Neuronal stem cell (in vitro differentiated cells): ENCODE data around the gene C3orf52.

ENCODE experiments used
- DNase-seq: peaks from one replicate; pipeline ENCODE4 v3.0.0-alpha.2; 2013; ENCODE audit warnings: low spot score
- H2AFZ ChIP-seq: one replicate; pipeline ENCODE4 v1.6.1; 2013; ENCODE audit warnings: mild to moderate bottlenecking, low read length, inconsistent platforms
- H2AK5ac ChIP-seq: 2 replicates; pipeline ENCODE4 v1.6.1; 2013; ENCODE audit warnings: low read depth, mild to moderate bottlenecking, inconsistent platforms, low read length, moderate library complexity, mixed read lengths
- H2BK120ac ChIP-seq: 2 replicates; pipeline ENCODE4 v1.6.1; 2013; ENCODE audit warnings: low read depth, mild to moderate bottlenecking, inconsistent platforms, low read length, moderate library complexity, mixed read lengths
- H2BK12ac ChIP-seq: one replicate; pipeline ENCODE4 v1.6.1; 2013; ENCODE audit warnings: low read length, inconsistent platforms
- H2BK15ac ChIP-seq: 2 replicates; pipeline ENCODE4 v1.6.1; 2013; ENCODE audit warnings: mild to moderate bottlenecking, low read length, inconsistent platforms, mixed read lengths
- H2BK5ac ChIP-seq: one replicate; pipeline ENCODE4 v1.6.1; 2013; ENCODE audit warnings: inconsistent platforms, mild to moderate bottlenecking, low read length, moderate library complexity
- H3K14ac ChIP-seq: one replicate; pipeline ENCODE4 v1.6.1; 2013; ENCODE audit warnings: low read length, inconsistent platforms
- H3K18ac ChIP-seq: 2 replicates; pipeline ENCODE4 v1.6.1; 2013; ENCODE audit warnings: low read length, inconsistent platforms
- H3K23ac ChIP-seq: 2 replicates; pipeline ENCODE4 v1.6.1; 2013; ENCODE audit warnings: low read depth, mild to moderate bottlenecking, mixed read lengths, low read length, inconsistent platforms; ENCODE audit not compliant: poor library complexity
- H3K27ac ChIP-seq: replicated peaks from 3 replicates; pipeline ENCODE4 v1.5.1; 2013; ENCODE audit warnings: low read length, inconsistent platforms
- H3K27me3 ChIP-seq, 3 experiments: 2 replicates each; pipeline ENCODE4 v1.6.1; 2013; ENCODE audit warnings: low read length in 3 of 3, mild to moderate bottlenecking in 2 of 3, inconsistent platforms in 1 of 3, low read depth in 1 of 3, mixed read lengths in 1 of 3, moderate library complexity in 1 of 3; ENCODE audit not compliant: control insufficient read depth in 3 of 3, insufficient read depth in 3 of 3
- H3K36me3 ChIP-seq, 2 donors: replicated peaks in 1 of 2; 2 replicates each; pipeline ENCODE4 v1.6.1; 2013; ENCODE audit warnings: low read length in 2 of 2; ENCODE audit not compliant: control insufficient read depth in 2 of 2, insufficient read depth in 2 of 2
- H3K4ac ChIP-seq: 2 replicates; pipeline ENCODE4 v1.6.1; 2013; ENCODE audit warnings: inconsistent platforms, mild to moderate bottlenecking, low read length, moderate library complexity
- H3K4me1 ChIP-seq, 2 donors: 1 replicate in 1 of 2; 2 replicates in 1 of 2; pipeline ENCODE4 v1.6.1; 2013; ENCODE audit warnings: low read length in 2 of 2, low read depth in 1 of 2; ENCODE audit not compliant: control insufficient read depth in 2 of 2, insufficient read depth in 1 of 2
- H3K4me2 ChIP-seq: one replicate; pipeline ENCODE4 v1.6.1; 2013; ENCODE audit warnings: mild to moderate bottlenecking, low read length, inconsistent platforms; ENCODE audit not compliant: insufficient read depth, poor library complexity, severe bottlenecking
- H3K4me3 ChIP-seq, 2 donors: 2 replicates each; pipeline ENCODE4 v1.5.1; 2013; ENCODE audit warnings: low read length in 2 of 2, mild to moderate bottlenecking in 2 of 2, inconsistent platforms in 1 of 2, moderate library complexity in 1 of 2
- H3K79me1 ChIP-seq: one replicate; pipeline ENCODE4 v1.6.1; 2013; ENCODE audit warnings: low read depth, mild to moderate bottlenecking, inconsistent platforms, low read length, moderate library complexity
- H3K9ac ChIP-seq: one replicate; pipeline ENCODE4 v1.6.1; 2013; ENCODE audit warnings: mild to moderate bottlenecking, low read depth, low read length, inconsistent platforms; ENCODE audit not compliant: poor library complexity
- H3K9me3 ChIP-seq, 2 donors: replicated peaks in 1 of 2; 2 replicates each; pipeline versions ENCODE3 to v1.6.1; 2013; ENCODE audit warnings: low read length in 2 of 2, mild to moderate bottlenecking in 2 of 2, inconsistent platforms in 1 of 2, low read depth in 1 of 2, mixed read lengths in 1 of 2, moderate library complexity in 1 of 2; ENCODE audit not compliant: control insufficient read depth in 2 of 2, insufficient read depth in 1 of 2
- H4K8ac ChIP-seq: one replicate; pipeline ENCODE4 v1.6.1; 2013; ENCODE audit warnings: low read depth, mild to moderate bottlenecking, inconsistent platforms, low read length, moderate library complexity
- H4K91ac ChIP-seq: one replicate; pipeline ENCODE4 v1.6.1; 2013; ENCODE audit warnings: low read length, low read depth, mild to moderate bottlenecking, inconsistent platforms; ENCODE audit not compliant: poor library complexity
- WGBS, 2 donors: extraction: QIAGEN DNeasy Blood & Tissue Kit; methylation state at CpG; one replicate each; pipeline ENCODE4 v1.1.7; 2013; ENCODE audit warnings: missing lambda C conversion rate in 2 of 2, mixed read lengths in 1 of 2; ENCODE audit not compliant: insufficient read length in 2 of 2, insufficient replicate concordance in 1 of 2; ENCODE audit errors: extremely low coverage in 2 of 2; 5-methylcytosine and 5-hydroxymethylcytosine counted together

Gene C3orf52

GRCh38 chr3:112119962-112120836, 34.0 kb downstream of the C3orf52 start:
- no peaks in the 10 kb centered on the region for H3K9me3 ChIP-seq
- H2AK5ac ChIP-seq: no peak overlapping the region
- no peaks in the 10 kb centered on the region for H3K27me3 ChIP-seq
- H3K36me3 ChIP-seq: no peaks in the 10 kb centered on the region
- H3K18ac ChIP-seq: no peak overlapping the region
- H2BK12ac ChIP-seq: no peak overlapping the region
- H3K4me1 ChIP-seq: peaks cover 0 to 7% of the 10 kb centered on the region in 2 donors
- H3K27ac ChIP-seq: no peak overlapping the region
- H3K23ac ChIP-seq: no peak overlapping the region
- H3K4me3 ChIP-seq: no peak overlapping the region
- H2BK5ac ChIP-seq: no peak overlapping the region
- H3K9ac ChIP-seq: no peak overlapping the region
- DNase-seq: no peak
- no CpG with 5 or more reads among the region's 9 CpGs for WGBS, 2 donors
- H2BK15ac ChIP-seq: no peak overlapping the region
- H3K4ac ChIP-seq: no peak overlapping the region
- no peaks in the 10 kb centered on the region for H3K79me1 ChIP-seq
- H3K4me2 ChIP-seq: no peak overlapping the region
- H2BK120ac ChIP-seq: no peak overlapping the region
- H4K8ac ChIP-seq: no peak overlapping the region
- no peak overlapping the region for H2AFZ ChIP-seq
- H4K91ac ChIP-seq: no peak overlapping the region
- no peak overlapping the region for H3K14ac ChIP-seq

- H4K91ac ChIP-seq: no peak overlapping the region
- H3K18ac ChIP-seq: no peak overlapping the region
- H3K4me1 ChIP-seq: peaks cover 5 to 16% of the 10 kb centered on the region in 2 donors
- H3K79me1 ChIP-seq: no peaks in the 10 kb centered on the region
- no peak overlapping the region for H3K4me2 ChIP-seq
- H3K9ac ChIP-seq: no peak overlapping the region
- H3K27me3 ChIP-seq: no peaks in the 10 kb centered on the region
- no peak overlapping the region for H3K27ac ChIP-seq
- WGBS, 2 donors: no CpG with 5 or more reads among the region's 2 CpGs
- H2BK15ac ChIP-seq: no peak overlapping the region
- H2BK120ac ChIP-seq: no peak overlapping the region
- H3K9me3 ChIP-seq: no peaks in the 10 kb centered on the region
- H3K14ac ChIP-seq: no peak overlapping the region
- no peak overlapping the region for H3K23ac ChIP-seq
- H2AK5ac ChIP-seq: no peak overlapping the region
- no peak overlapping the region for H2BK5ac ChIP-seq
- no peak overlapping the region for H3K4me3 ChIP-seq
- H3K4ac ChIP-seq: no peak overlapping the region
- H2AFZ ChIP-seq: no peak overlapping the region
- H2BK12ac ChIP-seq: no peak overlapping the region
- H3K36me3 ChIP-seq: no peaks in the 10 kb centered on the region
- no peak for DNase-seq
- no peak overlapping the region for H4K8ac ChIP-seq
Measured at GRCh38 chr3:112121577-112122547, 35.7 kb downstream of the C3orf52 start.

GRCh38 chr3:112122870-112123269, 36.7 kb downstream of the C3orf52 start:
- Histone ChIP-seq H3K9ac (no peak overlapping the region), H3K27ac (no peak overlapping the region), H4K91ac (no peak overlapping the region), H2BK12ac (no peak overlapping the region), H3K4ac (no peak overlapping the region), H3K14ac (no peak overlapping the region), H3K4me3 (no peak overlapping the region), H3K9me3 (no peaks in the 10 kb centered on the region), H3K4me1 (peaks cover 5 to 16% of the 10 kb centered on the region in 2 donors), H2AK5ac (no peak overlapping the region), H3K18ac (no peak overlapping the region), H3K79me1 (no peaks in the 10 kb centered on the region), H2BK15ac (no peak overlapping the region), H2BK5ac (no peak overlapping the region), H2BK120ac (no peak overlapping the region), H3K27me3 (no peaks in the 10 kb centered on the region), H3K4me2 (no peak overlapping the region), H3K23ac (no peak overlapping the region), H3K36me3 (no peaks in the 10 kb centered on the region), H2AFZ (no peak overlapping the region), H4K8ac (no peak overlapping the region)
- DNase-seq: no peak

DNA sequence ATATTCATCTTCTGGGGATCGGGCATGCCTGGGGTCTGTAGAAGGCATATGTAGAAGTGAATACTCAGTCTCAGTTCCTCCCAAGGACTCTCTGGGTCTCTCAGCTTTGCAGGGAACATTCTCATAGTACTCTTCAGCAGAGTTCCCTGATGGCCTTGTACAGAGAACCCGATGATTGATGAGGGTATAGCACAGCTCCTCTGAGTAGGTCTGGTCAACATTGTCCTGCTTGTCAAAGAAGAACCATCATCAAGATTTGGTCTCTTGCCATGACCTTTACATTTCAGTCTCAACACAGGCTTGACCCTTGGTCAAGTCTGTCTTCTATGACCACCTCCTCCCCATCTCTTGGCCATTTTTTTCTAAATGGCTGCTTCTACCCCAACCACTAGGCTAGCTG, 37.4 kb downstream of the C3orf52 start:
- Histone ChIP-seq H3K79me1 (no peaks in the 10 kb centered on the region), H3K14ac (no peak overlapping the region), H3K36me3 (no peaks in the 10 kb centered on the region), H4K8ac (no peak overlapping the region), H4K91ac (no peak overlapping the region), H3K4ac (no peak overlapping the region), H3K18ac (no peak overlapping the region), H2BK12ac (no peak overlapping the region), H2AFZ (no peak overlapping the region), H2AK5ac (no peak overlapping the region), H3K4me1 (peaks cover 5 to 16% of the 10 kb centered on the region in 2 donors), H2BK120ac (no peak overlapping the region), H2BK15ac (no peak overlapping the region), H3K27ac (no peak overlapping the region), H3K9ac (no peak overlapping the region), H3K4me2 (no peak overlapping the region), H2BK5ac (no peak overlapping the region), H3K4me3 (no peak overlapping the region), H3K23ac (no peak overlapping the region), H3K27me3 (no peaks in the 10 kb centered on the region), H3K9me3 (no peaks in the 10 kb centered on the region)
- no peak for DNase-seq
- no CpG with 5 or more reads among the region's 2 CpGs for WGBS, 2 donors
